Activated CD4-positive, alpha-beta T cell treated with anti-CD3 and anti-CD28 coated beads, Interleukin-2, amount 10 ng/mL, durations not matched to agents 7 days and 5 days (primary cell): ENCODE results near the gene SLC22A5. TPM values are rescaled to one million over a fixed set of nuclear protein-coding genes. Genes with fewer than 3 reads are reported as not detected.

Experiments used
- CTCF ChIA-PET: fragments of 350-600 bp; sonication (Branson Sonifier 250); formaldehyde crosslinking; loops from one replicate; lab custom pipeline; 2021; ENCODE audit warnings: antibody characterized with exemption; lab: Charles Lee
- POLR2A ChIA-PET: fragments of 350-600 bp; sonication (Branson Sonifier 250); formaldehyde crosslinking; loops from one replicate; lab custom pipeline; 2021; ENCODE audit warnings: antibody characterized with exemption; lab: Charles Lee
- DNase-seq: peaks from one replicate; pipeline ENCODE4 v3.0.0-alpha.2; 2020
- H3K27ac Mint-ChIP-seq: one replicate; pipeline ENCODE4 v1.8.0; 2021; ENCODE audit warnings: mild to moderate bottlenecking, moderate library complexity, mixed read lengths
- H3K27me3 Mint-ChIP-seq: one replicate; pipeline ENCODE4 v1.8.0; 2021; ENCODE audit warnings: mixed read lengths
- H3K36me3 Mint-ChIP-seq: one replicate; pipeline ENCODE4 v1.8.0; 2021; ENCODE audit warnings: low read depth, mixed read lengths
- H3K4me1 Mint-ChIP-seq: one replicate; pipeline ENCODE4 v1.8.0; 2021; ENCODE audit warnings: mixed read lengths
- H3K4me3 Mint-ChIP-seq: one replicate; pipeline ENCODE4 v1.8.0; 2021; ENCODE audit warnings: mild to moderate bottlenecking, moderate library complexity, mixed read lengths
- H3K9me3 Mint-ChIP-seq: one replicate; pipeline ENCODE4 v1.8.0; 2021; ENCODE audit warnings: mixed read lengths
- total RNA-seq, 2 experiments: library from RNA; stranded (reverse); gene quantifications; one replicate each; pipeline ENCODE4 v1.2.3, GENCODE V29; 2021

The SLC22A5 gene
- total RNA-seq, 2 experiments from 2014 or later: 3.2 to 3.6 TPM

DNA sequence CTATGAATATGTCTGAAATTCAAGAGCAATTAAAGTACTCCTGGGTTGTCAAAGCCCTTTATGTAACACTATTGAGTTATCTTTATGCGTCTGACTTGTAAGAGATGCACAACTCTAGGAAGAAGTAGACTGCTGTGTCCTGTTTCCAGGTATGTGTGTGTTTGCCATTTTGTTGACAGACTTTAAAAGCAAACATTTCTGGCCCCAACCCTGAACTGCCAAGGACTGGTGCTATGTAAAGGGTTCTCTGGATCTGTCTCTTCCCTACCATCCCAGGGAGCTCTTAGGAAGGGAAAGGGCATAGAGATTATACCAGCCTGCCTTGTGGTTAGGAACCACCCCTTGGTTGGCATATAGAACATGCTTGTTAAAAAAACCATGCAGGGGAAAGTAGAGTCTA is 12.1 kb downstream of the SLC22A5 start:
- POLR2A ChIA-PET: no interaction called here

DNA sequence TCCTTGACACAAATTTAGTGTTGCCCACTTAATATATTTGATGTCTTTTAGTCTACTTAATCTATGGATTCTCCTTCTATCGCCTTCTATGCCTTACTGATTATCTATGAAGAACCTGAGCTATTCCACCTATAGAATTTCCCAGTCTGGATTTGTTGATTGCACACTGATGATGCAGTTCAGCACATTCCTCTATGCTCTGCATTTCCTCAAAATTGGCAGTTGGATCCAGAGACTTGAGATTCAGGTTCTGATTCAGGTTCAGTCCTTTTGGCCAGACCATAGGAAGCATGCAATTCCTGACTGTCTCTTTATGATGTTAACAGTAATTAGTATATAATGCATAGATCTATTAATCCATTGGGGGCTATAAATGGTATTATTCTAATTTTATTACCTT is 13.8 kb downstream of the SLC22A5 start:
- POLR2A ChIA-PET: no interaction called here
- no peak for DNase-seq
- CTCF ChIA-PET: interaction anchor here (1.2 to 1.4 kb wide), 2 partner anchors 17 to 119 kb away, joined by 3 read pairs; no protein-coding TSS in a partner anchor
- Mint-ChIP-seq H3K36me3 (no peaks in the 10 kb centered on the region), H3K27me3 (no peaks in the 10 kb centered on the region), H3K4me1 (peaks cover 30% of the 10 kb centered on the region), H3K4me3 (no peak overlapping the region), H3K9me3 (no peaks in the 10 kb centered on the region), H3K27ac (no peak overlapping the region)

More for the DNA sequence above, 12.1 kb downstream of the SLC22A5 start:
- Mint-ChIP-seq H3K27ac (no peak overlapping the region), H3K36me3 (no peaks in the 10 kb centered on the region), H3K4me1 (peaks cover 15% of the 10 kb centered on the region), H3K4me3 (no peak overlapping the region), H3K9me3 (no peaks in the 10 kb centered on the region), H3K27me3 (no peaks in the 10 kb centered on the region)
- no peak for DNase-seq
- CTCF ChIA-PET: no interaction called here

DNA sequence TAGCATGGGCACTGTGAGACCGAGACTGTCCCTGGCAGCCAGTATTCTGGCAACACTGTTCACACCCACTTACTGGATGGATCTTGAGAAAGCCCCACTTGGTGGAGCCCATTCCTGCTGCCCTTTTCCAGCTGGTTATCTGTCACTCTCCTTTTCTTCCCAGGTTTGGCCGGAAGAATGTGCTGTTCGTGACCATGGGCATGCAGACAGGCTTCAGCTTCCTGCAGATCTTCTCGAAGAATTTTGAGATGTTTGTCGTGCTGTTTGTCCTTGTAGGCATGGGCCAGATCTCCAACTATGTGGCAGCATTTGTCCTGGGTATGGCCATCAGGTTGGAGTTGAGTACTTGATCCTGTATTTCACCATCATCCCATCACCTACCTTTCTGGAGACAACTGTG is 14.5 kb downstream of the SLC22A5 start:
- ChIA-PET POLR2A (no interaction called here), CTCF (interaction anchor here (0.8 to 1.2 kb wide), 3 partner anchors 10 to 430 kb away, joined by 3 to 4 read pairs (median 3); no protein-coding TSS in a partner anchor)
- Mint-ChIP-seq H3K27ac (no peak overlapping the region), H3K27me3 (no peaks in the 10 kb centered on the region), H3K4me3 (no peak overlapping the region), H3K9me3 (no peaks in the 10 kb centered on the region), H3K36me3 (no peaks in the 10 kb centered on the region), H3K4me1 (peaks cover 34% of the 10 kb centered on the region)
- DNase-seq: no peak

DNA sequence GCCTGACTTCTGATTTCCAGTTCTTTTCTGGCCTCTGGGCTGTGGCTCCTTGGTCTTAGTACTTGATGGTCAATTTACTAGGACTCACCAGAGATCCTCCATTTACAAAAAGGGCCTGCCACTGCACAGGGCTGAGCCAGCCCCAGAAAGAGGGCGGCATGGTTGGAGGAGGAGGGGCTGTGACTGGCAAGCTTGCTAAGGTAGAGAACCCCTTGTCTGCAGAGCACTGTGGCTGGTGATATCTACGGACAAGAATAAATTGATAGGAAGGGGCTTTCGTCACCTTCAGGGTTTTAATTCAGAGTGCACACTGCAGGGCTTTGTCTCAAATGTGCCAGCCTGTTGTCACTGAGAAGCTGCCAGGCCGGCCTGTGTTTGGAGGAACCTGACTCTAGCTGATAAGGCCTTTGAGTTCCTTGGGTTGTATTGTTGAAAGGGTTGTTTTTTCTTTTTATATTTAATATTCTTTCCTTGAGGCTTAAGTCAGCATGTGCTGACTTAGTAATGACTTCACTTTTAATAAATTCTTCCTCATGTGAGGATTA is 15.1 kb downstream of the SLC22A5 start:
- no peaks in the 10 kb centered on the region for H3K36me3 Mint-ChIP-seq
- H3K4me3 Mint-ChIP-seq: no peak overlapping the region
- no peaks in the 10 kb centered on the region for H3K9me3 Mint-ChIP-seq
- CTCF ChIA-PET: interaction anchor here (0.8 to 8.3 kb wide), 5 partner anchors 10 to 436 kb away, joined by 3 to 147 read pairs (median 4); no protein-coding TSS in a partner anchor
- DNase-seq: no peak
- POLR2A ChIA-PET: no interaction called here
- peaks cover 40% of the 10 kb centered on the region for H3K4me1 Mint-ChIP-seq
- peak overlapping the region; percentile 48 for H3K27ac Mint-ChIP-seq
- no peaks in the 10 kb centered on the region for H3K27me3 Mint-ChIP-seq

DNA sequence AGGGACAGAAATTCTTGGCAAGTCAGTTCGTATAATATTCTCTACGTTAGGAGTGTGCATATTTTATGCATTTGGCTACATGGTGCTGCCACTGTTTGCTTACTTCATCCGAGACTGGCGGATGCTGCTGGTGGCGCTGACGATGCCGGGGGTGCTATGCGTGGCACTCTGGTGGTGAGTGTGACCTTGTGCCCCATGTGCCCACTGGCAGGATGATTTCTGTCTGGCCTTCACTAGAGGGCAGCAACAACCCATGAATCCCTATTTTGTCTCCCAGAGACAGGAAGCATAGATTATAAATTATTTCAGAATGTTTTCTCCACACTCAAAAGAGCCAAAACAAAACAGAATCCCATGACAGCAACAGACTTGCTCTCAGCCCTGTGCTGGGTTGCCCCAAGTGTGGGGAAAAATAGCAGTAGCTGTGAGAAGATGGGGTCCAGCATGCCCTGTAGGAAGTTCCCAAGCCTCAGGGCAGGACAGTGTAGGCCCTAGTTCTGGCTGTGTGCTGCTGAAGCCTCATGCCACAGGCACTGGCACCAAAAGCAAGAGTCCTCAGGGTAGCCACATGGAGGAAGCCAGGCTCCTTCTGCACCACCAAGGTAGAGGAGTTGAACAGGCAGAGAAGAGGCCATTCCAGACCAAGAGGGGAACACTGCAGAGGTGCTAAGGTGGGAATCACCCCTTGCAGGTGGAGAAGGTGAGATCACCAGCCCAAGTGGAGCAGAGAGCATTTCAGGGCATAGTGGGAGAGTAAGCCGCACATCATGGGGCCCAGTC is 16.0 kb downstream of the SLC22A5 start:
- ChIA-PET CTCF (interaction anchor here (1.1 to 8.3 kb wide), 13 partner anchors 10 to 699 kb away, joined by 3 to 147 read pairs (median 8); partner anchors contain the start of gene SLC22A5), POLR2A (no interaction called here)
- H3K27me3 Mint-ChIP-seq: no peaks in the 10 kb centered on the region
- no peak overlapping the region for H3K4me3 Mint-ChIP-seq
- peak; percentile 80 for DNase-seq
- H3K4me1 Mint-ChIP-seq: peaks cover 49% of the 10 kb centered on the region
- no peaks in the 10 kb centered on the region for H3K9me3 Mint-ChIP-seq
- peak overlapping the region; percentile 84 for H3K27ac Mint-ChIP-seq
- no peaks in the 10 kb centered on the region for H3K36me3 Mint-ChIP-seq

DNA sequence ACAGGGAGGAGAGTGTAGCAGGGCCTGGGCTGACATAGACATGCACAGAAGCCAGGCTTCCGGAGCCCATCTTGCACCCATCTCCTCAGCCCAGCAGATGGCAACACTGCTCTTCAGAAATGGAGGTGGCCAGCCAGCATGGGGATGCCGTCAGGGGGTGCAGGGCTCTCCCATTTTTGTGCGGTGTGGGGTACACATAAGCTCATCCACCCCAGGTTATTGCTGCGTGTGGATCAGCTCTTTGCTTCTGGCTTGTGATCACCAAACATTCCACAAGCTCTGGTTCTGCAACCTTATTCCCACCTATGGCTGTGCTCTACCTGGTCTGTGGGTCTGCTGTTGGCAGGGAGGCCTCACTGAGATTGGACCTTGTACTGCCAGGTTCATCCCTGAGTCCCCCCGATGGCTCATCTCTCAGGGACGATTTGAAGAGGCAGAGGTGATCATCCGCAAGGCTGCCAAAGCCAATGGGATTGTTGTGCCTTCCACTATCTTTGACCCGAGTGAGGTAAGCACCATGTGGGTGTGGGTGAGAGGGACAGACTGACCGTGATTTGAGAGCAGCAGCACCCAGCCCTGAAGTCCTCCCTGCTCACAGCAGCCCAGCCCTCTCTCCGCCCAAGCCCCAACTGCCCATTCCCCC is 17.3 kb downstream of the SLC22A5 start:
- Mint-ChIP-seq H3K27me3 (no peaks in the 10 kb centered on the region), H3K4me3 (no peak overlapping the region), H3K4me1 (peaks cover 57% of the 10 kb centered on the region), H3K36me3 (no peaks in the 10 kb centered on the region), H3K9me3 (no peaks in the 10 kb centered on the region), H3K27ac (peak overlapping the region; percentile 86)
- ChIA-PET POLR2A (interaction anchor here (0.9 kb wide), 1 partner anchor 108 kb away, joined by 4 read pairs; no protein-coding TSS in a partner anchor), CTCF (interaction anchor here (0.5 to 8.3 kb wide), 40 partner anchors 9 to 771 kb away, joined by 3 to 147 read pairs (median 4); partner anchors contain the start of gene SLC22A5)
- DNase-seq: peak; percentile 84

DNA sequence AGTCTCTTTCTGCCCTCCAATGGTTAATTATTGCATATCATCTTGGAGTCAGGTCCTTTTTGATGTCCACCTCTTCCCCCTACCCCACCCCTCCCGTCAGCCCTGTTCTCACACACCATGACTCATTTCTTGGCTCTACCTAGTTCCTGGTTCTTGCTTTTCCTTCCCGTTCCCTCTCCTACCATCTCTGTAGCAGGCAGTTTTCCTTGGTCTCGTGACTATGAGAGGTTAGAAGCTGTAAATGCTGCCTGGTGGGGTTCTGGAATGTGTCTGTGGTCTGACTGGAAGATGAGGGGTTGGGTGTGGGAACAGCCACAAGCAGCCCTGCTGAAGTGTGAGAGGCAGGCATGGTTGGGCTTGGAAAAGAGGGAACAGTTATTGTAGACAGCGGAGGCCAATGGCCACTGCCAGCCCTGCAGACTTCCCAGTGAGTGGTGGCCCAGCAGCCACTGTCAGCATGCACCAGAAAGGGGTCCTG is 18.2 kb downstream of the SLC22A5 start:
- Mint-ChIP-seq H3K9me3 (no peaks in the 10 kb centered on the region), H3K27me3 (no peaks in the 10 kb centered on the region), H3K27ac (peak overlapping the region; percentile 44), H3K4me3 (no peak overlapping the region), H3K4me1 (peaks cover 64% of the 10 kb centered on the region), H3K36me3 (no peaks in the 10 kb centered on the region)
- ChIA-PET CTCF (interaction anchor here (0.7 to 8.3 kb wide), 8 partner anchors 13 to 441 kb away, joined by 3 to 147 read pairs (median 8); partner anchors contain the start of gene SLC22A5), POLR2A (no interaction called here)
- no peak for DNase-seq

DNA sequence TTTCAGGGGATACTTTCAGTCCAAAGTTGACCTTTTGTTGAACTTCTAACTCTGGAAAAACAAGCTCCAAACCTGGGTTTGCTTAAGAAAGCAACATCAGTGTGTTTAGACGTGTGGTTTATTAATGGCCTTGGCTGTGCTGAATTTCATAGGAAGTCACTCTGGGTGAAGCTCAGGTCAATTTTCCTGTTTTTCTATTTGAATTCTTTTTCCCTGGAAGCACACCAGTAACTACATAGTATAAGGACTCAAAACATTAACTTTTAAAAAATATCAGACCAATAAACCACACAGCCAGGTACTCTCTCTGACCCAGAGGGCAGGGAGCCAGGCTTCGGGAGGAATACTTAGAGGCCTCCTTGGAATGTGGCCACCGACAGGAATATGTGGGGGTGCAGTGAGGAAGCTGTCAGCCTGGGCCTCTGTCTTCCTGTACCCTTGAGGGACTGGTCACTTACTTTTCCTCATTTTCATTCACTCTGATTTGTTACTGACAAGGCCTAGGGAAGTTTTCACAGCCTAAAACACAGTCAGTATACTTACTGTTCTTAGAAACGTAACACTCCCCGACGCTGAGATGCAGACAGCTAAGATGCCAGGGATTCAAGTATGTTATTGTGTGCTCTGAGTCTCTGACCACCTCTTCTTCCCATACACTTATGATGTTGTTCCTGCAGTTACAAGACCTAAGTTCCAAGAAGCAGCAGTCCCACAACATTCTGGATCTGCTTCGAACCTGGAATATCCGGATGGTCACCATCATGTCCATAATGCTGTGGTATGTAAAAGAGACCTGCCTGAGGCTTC is 18.9 kb downstream of the SLC22A5 start:
- no peaks in the 10 kb centered on the region for H3K9me3 Mint-ChIP-seq
- DNase-seq: no peak
- H3K36me3 Mint-ChIP-seq: no peaks in the 10 kb centered on the region
- H3K4me3 Mint-ChIP-seq: no peak overlapping the region
- ChIA-PET POLR2A (no interaction called here), CTCF (interaction anchor here (0.7 to 8.3 kb wide), 2 partner anchors 114 to 137 kb away, joined by 4 to 147 read pairs; no protein-coding TSS in a partner anchor)
- H3K4me1 Mint-ChIP-seq: peaks cover 72% of the 10 kb centered on the region
- no peak overlapping the region for H3K27ac Mint-ChIP-seq
- no peaks in the 10 kb centered on the region for H3K27me3 Mint-ChIP-seq

DNA sequence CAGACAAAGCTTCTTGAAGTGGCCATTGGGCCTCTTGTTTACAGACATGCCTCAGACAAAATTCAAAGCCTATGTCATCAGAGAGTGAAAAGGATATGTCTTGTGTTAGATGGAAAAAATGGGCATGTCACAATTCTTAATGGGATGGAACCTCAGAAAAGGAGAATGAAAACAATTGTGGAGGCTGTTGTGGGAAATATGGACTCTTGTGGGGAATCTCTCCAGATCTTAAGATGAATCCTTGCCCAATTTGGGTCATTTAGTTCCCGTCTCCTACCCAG is 19.5 kb downstream of the SLC22A5 start:
- POLR2A ChIA-PET: no interaction called here

DNA sequence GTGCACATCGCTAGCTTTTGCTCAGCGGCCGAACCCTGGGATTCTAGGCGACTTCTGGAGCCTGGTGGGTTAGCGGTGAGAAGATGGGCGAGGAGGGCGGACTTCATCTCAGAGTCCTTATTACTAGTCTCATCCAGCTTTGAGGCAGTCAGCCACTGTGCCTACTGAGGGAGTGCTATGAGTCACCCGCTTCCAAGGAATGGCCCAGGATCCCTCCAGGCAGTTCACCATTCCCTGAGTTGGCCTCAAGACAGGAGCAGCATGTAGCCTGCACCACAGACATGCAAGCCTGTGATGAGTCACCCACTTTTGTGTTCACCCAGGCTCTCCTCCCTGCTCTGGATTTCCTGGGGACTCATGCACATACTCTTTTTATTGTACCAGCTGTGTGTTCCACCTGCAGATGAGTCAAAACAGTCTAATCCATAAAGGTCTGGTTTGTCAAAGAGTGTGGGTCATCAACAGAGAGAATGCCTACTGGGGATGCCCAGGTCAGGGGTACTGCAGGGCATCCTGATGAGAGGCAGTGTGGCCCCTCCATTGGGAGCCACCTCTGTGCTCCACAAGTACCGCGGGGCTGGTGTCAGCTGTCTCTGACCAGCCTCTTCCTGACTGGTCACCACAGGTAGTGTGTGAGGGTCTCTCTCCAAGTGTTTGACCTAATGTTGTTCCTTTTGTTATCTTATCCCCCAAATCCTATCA is 20.2 kb downstream of the SLC22A5 start:
- CTCF ChIA-PET: interaction anchor here (0.6 to 8.3 kb wide), 7 partner anchors 9 to 431 kb away, joined by 3 to 147 read pairs (median 3); no protein-coding TSS in a partner anchor
- POLR2A ChIA-PET: interaction anchor here (0.6 to 1.2 kb wide), 5 partner anchors 91 to 130 kb away, joined by 3 to 5 read pairs (median 3); no protein-coding TSS in a partner anchor
- Mint-ChIP-seq H3K4me3 (no peak overlapping the region), H3K27ac (peak overlapping the region; percentile 27), H3K9me3 (no peaks in the 10 kb centered on the region), H3K4me1 (peaks cover 84% of the 10 kb centered on the region), H3K27me3 (no peaks in the 10 kb centered on the region), H3K36me3 (peaks cover 5% of the 10 kb centered on the region)
- DNase-seq: no peak

More for the DNA sequence above, 19.5 kb downstream of the SLC22A5 start:
- H3K36me3 Mint-ChIP-seq: no peaks in the 10 kb centered on the region
- no peak overlapping the region for H3K27ac Mint-ChIP-seq
- no peak for DNase-seq
- H3K4me1 Mint-ChIP-seq: peaks cover 77% of the 10 kb centered on the region
- H3K27me3 Mint-ChIP-seq: no peaks in the 10 kb centered on the region
- H3K4me3 Mint-ChIP-seq: no peak overlapping the region
- H3K9me3 Mint-ChIP-seq: no peaks in the 10 kb centered on the region
- CTCF ChIA-PET: interaction anchor here (8.3 kb wide), 1 partner anchor 113 kb away, joined by 147 read pairs; no protein-coding TSS in a partner anchor

DNA sequence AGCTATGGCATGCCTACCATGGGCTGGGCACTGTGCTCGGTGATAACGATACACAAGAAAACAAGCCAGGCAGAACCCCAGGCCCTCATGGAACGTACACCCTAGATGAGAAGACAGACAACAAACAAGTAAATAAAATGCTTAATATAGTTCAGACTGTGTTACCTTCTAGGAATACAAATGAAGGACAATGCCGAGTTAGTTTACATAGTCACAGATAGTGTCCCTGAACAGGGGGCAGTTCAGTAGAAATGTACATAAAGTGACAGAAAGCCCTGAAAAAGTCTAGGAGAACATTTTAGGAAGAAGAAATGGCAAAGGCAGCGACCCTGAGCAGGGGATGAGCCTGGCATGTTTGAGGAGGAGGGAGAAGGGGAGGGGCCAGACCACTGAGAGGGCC is 21.7 kb downstream of the SLC22A5 start:
- DNase-seq: no peak
- ChIA-PET POLR2A (no interaction called here), CTCF (interaction anchor here (0.7 to 8.3 kb wide), 4 partner anchors 48 to 137 kb away, joined by 3 to 147 read pairs (median 4); no protein-coding TSS in a partner anchor)
- H3K27me3 Mint-ChIP-seq: no peaks in the 10 kb centered on the region
- no peak overlapping the region for H3K27ac Mint-ChIP-seq
- no peaks in the 10 kb centered on the region for H3K9me3 Mint-ChIP-seq
- no peak overlapping the region for H3K4me3 Mint-ChIP-seq
- peaks cover 19% of the 10 kb centered on the region for H3K36me3 Mint-ChIP-seq
- H3K4me1 Mint-ChIP-seq: peaks cover 87% of the 10 kb centered on the region
